Gastrocnemius medialis (tissue), 4 donors: ENCODE measurements around the gene CAND2.

Experiments
- POLR2A ChIP-seq, 2 donors: fragments of 450-650 bp; IDR thresholded peaks; one replicate each; pipeline ENCODE4 v1.6.1; 2017; ENCODE audit warnings: antibody characterized with exemption in 2 of 2, mild to moderate bottlenecking in 2 of 2, moderate library complexity in 2 of 2
- TF ChIP-seq, protein P1 (sequence below), 5 experiments: fragments of 450-650 bp in 3 of 5; fragments of 200-600 bp in 2 of 5; sonication (generic) in 2 of 5; IDR thresholded peaks in 4 of 5; conservative IDR thresholded peaks in 1 of 5; 1 replicate in 4 of 5; 2 replicates in 1 of 5; pipeline ENCODE4 v1.5.1; 2016 to 2019; ENCODE audit warnings: antibody characterized with exemption in 5 of 5, mild to moderate bottlenecking in 3 of 5, moderate library complexity in 3 of 5

DNA sequence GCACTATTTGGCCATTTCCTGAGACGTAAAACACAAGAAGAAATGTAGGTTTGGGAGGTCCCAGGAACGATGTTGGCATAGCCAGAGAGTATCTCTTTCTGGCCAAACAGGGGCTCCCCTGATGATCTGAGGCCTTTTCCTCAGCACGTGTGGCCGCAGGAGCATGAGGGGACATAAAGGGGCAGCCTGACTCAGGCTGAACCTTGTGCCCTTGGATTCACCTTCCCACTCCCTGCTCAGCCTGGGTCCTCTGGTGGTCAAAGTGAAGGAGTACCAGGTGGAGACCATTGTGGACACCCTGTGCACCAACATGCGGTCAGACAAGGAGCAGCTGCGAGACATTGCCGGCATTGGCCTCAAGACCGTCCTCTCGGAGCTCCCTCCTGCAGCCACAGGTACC lies 10.6 kb downstream of the CAND2 start:
- TF ChIP-seq, protein P1, sequence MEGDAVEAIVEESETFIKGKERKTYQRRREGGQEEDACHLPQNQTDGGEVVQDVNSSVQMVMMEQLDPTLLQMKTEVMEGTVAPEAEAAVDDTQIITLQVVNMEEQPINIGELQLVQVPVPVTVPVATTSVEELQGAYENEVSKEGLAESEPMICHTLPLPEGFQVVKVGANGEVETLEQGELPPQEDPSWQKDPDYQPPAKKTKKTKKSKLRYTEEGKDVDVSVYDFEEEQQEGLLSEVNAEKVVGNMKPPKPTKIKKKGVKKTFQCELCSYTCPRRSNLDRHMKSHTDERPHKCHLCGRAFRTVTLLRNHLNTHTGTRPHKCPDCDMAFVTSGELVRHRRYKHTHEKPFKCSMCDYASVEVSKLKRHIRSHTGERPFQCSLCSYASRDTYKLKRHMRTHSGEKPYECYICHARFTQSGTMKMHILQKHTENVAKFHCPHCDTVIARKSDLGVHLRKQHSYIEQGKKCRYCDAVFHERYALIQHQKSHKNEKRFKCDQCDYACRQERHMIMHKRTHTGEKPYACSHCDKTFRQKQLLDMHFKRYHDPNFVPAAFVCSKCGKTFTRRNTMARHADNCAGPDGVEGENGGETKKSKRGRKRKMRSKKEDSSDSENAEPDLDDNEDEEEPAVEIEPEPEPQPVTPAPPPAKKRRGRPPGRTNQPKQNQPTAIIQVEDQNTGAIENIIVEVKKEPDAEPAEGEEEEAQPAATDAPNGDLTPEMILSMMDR (IDR thresholded peaks at IDR 0.05 in 4 of 5, conservative IDR thresholded peaks at IDR 0.05 in 1 of 5): no peak
- TF ChIP-seq POLR2A (IDR thresholded peaks at IDR 0.05): no peak
